Measurements from ENCODE around the gene RNPEP. TPM values are rescaled to one million over a fixed set of nuclear protein-coding genes. Genes with fewer than 3 reads are reported as not detected.

Gene RNPEP
- total RNA-seq, 1 experiment from 2014 or later = 57.4 TPM

DNA sequence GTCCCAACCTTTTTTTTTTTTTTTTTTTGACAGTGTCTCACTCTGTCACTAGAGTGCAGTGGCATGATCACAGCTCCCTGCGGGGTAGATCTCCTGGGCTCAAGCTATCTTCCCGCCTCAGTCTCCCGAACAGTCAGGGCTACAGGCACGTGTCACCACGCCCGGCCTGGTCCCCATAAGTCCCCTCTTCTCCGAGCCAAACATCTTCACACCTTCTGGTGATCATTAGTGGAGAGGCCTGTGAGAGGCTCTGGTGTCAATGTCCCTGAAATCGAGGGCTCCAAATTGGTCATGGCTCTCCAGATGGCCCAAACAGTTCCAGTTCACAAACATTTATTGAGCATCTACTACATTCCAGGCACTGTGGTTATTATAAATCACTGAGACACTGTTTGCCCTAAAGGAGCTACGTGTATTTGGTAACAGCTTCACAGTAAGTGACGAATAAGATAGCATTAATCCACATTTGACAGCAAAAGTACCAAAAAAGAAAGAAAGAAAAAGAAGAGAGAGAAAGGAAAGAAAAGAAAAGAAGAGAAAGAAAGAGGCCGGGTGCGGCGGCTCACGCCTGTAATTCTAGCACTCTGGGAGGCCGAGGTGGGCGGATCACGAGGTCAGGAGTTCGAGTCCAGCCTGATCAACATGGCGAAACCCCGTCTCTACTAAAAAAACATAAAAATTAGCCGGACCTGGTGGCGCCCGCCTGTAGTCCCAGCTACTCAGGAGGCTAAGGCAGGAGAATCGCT lies 28.0 kb upstream of the RNPEP start (continued):
- TF ChIP-seq, protein P1, sequence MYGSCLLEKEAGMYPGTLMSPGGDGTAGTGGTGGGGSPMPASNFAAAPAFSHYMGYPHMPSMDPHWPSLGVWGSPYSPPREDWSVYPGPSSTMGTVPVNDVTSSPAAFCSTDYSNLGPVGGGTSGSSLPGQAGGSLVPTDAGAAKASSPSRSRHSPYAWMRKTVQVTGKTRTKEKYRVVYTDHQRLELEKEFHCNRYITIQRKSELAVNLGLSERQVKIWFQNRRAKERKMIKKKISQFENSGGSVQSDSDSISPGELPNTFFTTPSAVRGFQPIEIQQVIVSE (CRISPR knock-in tag; IDR thresholded peaks at IDR 0.05; ENCODE audit: borderline replicate concordance) = no peak
- TF ChIP-seq, protein P2, sequence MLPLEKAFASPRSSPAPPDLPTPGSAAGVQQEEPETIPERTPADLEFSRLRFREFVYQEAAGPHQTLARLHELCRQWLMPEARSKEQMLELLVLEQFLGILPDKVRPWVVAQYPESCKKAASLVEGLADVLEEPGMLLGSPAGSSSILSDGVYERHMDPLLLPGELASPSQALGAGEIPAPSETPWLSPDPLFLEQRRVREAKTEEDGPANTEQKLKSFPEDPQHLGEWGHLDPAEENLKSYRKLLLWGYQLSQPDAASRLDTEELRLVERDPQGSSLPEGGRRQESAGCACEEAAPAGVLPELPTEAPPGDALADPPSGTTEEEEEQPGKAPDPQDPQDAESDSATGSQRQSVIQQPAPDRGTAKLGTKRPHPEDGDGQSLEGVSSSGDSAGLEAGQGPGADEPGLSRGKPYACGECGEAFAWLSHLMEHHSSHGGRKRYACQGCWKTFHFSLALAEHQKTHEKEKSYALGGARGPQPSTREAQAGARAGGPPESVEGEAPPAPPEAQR (CRISPR knock-in tag; IDR thresholded peaks at IDR 0.05) = no peak
- TF ChIP-seq, protein P3, sequence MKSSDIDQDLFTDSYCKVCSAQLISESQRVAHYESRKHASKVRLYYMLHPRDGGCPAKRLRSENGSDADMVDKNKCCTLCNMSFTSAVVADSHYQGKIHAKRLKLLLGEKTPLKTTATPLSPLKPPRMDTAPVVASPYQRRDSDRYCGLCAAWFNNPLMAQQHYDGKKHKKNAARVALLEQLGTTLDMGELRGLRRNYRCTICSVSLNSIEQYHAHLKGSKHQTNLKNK (CRISPR knock-in tag; IDR thresholded peaks at IDR 0.05) = no peak
- TF ChIP-seq ZNF671 (CRISPR knock-in tag; IDR thresholded peaks at IDR 0.05) (no peak), JUN (CRISPR knock-in tag; IDR thresholded peaks at IDR 0.05) (no peak), ZBTB21 (CRISPR knock-in tag; IDR thresholded peaks at IDR 0.05; ENCODE audit: borderline replicate concordance) (no peak)
- TF ChIP-seq, protein P4, sequence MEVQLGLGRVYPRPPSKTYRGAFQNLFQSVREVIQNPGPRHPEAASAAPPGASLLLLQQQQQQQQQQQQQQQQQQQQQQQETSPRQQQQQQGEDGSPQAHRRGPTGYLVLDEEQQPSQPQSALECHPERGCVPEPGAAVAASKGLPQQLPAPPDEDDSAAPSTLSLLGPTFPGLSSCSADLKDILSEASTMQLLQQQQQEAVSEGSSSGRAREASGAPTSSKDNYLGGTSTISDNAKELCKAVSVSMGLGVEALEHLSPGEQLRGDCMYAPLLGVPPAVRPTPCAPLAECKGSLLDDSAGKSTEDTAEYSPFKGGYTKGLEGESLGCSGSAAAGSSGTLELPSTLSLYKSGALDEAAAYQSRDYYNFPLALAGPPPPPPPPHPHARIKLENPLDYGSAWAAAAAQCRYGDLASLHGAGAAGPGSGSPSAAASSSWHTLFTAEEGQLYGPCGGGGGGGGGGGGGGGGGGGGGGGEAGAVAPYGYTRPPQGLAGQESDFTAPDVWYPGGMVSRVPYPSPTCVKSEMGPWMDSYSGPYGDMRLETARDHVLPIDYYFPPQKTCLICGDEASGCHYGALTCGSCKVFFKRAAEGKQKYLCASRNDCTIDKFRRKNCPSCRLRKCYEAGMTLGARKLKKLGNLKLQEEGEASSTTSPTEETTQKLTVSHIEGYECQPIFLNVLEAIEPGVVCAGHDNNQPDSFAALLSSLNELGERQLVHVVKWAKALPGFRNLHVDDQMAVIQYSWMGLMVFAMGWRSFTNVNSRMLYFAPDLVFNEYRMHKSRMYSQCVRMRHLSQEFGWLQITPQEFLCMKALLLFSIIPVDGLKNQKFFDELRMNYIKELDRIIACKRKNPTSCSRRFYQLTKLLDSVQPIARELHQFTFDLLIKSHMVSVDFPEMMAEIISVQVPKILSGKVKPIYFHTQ (CRISPR knock-in tag; IDR thresholded peaks at IDR 0.05) = no peak
- TF ChIP-seq, protein P5, sequence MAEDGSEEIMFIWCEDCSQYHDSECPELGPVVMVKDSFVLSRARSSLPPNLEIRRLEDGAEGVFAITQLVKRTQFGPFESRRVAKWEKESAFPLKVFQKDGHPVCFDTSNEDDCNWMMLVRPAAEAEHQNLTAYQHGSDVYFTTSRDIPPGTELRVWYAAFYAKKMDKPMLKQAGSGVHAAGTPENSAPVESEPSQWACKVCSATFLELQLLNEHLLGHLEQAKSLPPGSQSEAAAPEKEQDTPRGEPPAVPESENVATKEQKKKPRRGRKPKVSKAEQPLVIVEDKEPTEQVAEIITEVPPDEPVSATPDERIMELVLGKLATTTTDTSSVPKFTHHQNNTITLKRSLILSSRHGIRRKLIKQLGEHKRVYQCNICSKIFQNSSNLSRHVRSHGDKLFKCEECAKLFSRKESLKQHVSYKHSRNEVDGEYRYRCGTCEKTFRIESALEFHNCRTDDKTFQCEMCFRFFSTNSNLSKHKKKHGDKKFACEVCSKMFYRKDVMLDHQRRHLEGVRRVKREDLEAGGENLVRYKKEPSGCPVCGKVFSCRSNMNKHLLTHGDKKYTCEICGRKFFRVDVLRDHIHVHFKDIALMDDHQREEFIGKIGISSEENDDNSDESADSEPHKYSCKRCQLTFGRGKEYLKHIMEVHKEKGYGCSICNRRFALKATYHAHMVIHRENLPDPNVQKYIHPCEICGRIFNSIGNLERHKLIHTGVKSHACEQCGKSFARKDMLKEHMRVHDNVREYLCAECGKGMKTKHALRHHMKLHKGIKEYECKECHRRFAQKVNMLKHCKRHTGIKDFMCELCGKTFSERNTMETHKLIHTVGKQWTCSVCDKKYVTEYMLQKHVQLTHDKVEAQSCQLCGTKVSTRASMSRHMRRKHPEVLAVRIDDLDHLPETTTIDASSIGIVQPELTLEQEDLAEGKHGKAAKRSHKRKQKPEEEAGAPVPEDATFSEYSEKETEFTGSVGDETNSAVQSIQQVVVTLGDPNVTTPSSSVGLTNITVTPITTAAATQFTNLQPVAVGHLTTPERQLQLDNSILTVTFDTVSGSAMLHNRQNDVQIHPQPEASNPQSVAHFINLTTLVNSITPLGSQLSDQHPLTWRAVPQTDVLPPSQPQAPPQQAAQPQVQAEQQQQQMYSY (CRISPR knock-in tag; IDR thresholded peaks at IDR 0.05) = no peak
- TF ChIP-seq, protein P6, sequence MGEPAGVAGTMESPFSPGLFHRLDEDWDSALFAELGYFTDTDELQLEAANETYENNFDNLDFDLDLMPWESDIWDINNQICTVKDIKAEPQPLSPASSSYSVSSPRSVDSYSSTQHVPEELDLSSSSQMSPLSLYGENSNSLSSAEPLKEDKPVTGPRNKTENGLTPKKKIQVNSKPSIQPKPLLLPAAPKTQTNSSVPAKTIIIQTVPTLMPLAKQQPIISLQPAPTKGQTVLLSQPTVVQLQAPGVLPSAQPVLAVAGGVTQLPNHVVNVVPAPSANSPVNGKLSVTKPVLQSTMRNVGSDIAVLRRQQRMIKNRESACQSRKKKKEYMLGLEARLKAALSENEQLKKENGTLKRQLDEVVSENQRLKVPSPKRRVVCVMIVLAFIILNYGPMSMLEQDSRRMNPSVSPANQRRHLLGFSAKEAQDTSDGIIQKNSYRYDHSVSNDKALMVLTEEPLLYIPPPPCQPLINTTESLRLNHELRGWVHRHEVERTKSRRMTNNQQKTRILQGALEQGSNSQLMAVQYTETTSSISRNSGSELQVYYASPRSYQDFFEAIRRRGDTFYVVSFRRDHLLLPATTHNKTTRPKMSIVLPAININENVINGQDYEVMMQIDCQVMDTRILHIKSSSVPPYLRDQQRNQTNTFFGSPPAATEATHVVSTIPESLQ (CRISPR knock-in tag; IDR thresholded peaks at IDR 0.05) = no peak
- TF ChIP-seq, protein P7, sequence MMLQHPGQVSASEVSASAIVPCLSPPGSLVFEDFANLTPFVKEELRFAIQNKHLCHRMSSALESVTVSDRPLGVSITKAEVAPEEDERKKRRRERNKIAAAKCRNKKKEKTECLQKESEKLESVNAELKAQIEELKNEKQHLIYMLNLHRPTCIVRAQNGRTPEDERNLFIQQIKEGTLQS (CRISPR knock-in tag; conservative IDR thresholded peaks at IDR 0.05) = no peak
- TF ChIP-seq, protein P8, sequence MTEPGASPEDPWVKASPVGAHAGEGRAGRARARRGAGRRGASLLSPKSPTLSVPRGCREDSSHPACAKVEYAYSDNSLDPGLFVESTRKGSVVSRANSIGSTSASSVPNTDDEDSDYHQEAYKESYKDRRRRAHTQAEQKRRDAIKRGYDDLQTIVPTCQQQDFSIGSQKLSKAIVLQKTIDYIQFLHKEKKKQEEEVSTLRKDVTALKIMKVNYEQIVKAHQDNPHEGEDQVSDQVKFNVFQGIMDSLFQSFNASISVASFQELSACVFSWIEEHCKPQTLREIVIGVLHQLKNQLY (CRISPR knock-in tag; IDR thresholded peaks at IDR 0.05) = no peak

Data from WTC11 (cell line).